Midbrain (tissue), 1 donor: ENCODE measurements around the gene LSM12.
"Not testable (repeated sequence)": the region's sequence is repeated elsewhere in the genome, so short reads cannot be mapped to it uniquely, and the experiment has no call there.

Experiments used
- DNase-seq: peaks from one replicate; lab custom pipeline; 2025; lab: John Stamatoyannopoulos, UW

Gene LSM12

DNA sequence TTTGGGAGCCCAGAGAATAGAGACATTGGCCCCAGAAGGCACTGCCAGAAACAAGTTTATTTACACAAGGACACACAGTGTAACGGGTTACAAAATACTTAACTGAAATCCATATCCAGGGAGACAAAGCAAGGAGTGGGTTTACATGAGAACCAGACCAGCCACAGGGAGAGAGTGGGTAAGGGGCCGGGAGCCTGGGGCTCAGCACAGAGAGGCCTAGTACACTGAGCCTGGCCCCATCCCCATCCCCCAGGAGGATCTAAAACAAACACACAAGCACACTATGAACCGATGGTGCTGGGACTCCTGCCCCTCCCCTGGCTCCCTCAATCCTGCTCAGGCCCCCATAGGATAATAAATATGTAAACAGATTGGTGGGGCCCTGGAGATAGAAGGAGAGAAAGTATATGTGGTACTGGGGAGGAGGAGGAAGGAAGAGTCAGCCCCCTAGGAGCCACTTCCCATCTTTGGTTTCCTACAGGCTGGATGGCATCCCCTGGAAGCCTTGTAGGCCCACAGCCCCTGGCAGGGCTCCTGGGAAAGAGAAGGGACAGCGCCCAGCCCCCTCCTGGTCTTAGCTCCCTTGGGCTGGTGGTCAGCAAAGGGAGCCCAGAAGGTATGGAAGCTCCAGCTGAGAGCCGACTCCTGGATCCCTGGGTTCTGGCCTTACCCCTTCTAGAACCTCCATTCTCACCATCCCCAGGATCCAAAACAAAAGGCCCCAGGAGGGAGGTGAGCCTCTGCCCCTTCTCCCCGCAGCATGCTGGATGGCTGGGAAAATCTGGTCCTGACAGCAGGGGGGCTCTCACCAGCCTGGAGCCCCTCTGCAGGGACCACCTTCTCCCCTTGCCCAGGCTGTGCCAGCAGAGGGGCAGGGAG lies 10.5 kb upstream of the LSM12 start:
- no peak for DNase-seq

DNA sequence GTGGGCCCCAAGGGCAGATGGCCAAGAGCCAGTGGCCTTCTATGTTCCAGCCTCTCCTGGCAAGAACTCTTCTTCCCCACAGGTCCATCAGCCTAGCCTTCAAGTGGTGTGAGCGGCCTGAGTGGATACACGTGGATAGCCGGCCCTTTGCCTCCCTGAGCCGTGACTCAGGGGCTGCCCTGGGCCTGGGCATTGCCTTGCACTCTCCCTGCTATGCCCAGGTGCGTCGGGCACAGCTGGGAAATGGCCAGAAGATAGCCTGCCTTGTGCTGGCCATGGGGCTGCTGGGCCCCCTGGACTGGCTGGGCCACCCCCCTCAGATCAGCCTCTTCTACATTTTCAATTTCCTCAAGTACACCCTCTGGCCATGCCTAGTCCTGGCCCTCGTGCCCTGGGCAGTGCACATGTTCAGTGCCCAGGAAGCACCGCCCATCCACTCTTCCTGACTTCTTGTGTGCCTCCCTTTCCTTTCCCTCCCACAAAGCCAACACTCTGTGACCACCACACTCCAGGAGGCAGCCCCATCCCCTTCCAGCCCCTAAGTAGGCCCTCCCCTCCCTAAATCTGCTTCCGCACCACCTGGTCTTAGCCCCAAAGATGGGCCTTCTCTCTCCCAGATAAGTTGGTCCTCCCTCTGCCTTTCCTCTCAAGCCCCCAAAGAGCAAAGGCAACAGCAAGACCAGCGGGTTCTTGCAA lies 9.3 kb upstream of the LSM12 start:
- DNase-seq: no peak

DNA sequence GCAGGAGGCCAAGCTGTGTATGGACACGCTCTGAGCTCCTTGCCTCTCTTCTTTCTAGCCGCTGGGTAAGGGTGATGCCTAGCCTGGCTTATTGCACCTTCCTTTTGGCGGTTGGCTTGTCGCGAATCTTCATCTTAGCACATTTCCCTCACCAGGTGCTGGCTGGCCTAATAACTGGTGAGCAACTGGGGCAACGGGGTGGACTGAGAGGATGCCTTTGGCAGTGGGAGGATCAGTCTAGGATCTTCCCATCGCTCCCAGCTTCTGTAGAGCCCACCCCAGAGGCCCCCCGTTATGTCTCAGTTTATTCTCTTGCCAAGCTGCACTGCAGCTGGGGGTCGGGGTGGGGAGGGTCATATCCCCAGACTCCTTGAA lies 8.4 kb upstream of the LSM12 start:
- no peak for DNase-seq

DNA sequence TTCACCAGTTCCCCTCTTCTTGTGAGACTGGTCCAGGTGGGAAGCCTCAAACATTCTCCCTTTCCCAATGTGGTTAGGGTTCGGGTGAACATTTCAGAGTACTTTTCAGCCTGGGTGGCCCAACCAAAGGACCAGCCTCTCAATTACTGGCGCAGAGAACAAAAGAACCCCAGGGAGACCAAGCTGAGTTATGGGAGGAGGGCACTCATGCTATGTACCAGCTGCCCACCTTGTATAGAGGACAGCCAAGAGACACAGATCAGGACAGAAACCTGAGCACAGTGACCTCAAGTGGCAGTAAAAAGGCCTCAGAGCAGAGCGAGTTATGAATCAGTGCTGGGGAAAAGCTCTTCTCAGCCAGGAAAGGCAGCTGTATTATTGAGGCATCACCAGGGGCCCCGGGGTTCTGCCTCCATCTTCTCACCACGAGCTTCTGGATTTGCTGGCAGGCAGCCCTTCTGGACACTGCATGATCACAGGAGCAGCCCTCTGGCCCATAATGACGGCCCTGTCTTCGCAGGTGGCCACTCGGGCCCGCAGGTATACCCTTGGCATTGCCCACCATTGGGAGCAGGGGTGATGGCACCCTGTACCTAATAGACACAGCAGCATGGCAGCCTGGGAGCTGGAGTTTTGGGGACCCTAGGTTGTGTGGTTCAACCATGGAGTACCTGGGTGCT lies 7.9 kb upstream of the LSM12 start:
- DNase-seq: no peak

DNA sequence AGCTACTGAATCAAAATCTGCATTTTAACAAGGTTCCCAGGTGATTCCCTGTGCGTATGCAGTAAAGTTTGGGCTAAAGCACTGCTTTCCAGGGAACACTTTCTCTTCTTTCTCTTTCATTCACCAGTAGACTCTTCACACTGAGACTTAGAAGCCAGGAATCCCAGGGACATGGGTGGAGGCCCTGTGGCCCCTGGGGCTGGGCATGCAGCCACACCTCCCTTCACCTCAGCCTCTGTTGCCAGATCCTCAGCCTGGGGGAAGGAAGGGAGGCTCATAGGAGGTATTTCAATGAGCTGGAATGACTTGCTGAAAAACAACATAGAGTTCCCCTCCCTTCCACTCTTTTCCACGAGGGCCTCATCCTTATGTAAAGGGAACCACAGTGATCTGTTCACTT lies 5.3 kb upstream of the LSM12 start:
- DNase-seq: no peak

DNA sequence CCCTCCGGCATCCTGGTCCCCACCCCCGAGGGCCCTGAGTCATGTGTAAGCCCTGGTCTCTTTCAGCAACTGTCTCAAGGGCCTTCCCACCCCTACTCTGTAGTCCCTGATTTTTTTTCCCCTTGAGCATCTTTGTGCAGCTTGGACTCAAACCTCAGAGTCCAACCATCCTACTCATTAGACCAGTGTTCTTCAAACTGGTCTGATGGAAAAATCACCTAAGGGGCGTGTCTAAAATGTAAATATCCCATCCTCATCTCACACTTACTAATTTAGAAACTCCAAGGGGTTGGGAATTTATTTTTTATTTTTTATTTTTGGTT lies 4.7 kb upstream of the LSM12 start:
- DNase-seq: no peak

DNA sequence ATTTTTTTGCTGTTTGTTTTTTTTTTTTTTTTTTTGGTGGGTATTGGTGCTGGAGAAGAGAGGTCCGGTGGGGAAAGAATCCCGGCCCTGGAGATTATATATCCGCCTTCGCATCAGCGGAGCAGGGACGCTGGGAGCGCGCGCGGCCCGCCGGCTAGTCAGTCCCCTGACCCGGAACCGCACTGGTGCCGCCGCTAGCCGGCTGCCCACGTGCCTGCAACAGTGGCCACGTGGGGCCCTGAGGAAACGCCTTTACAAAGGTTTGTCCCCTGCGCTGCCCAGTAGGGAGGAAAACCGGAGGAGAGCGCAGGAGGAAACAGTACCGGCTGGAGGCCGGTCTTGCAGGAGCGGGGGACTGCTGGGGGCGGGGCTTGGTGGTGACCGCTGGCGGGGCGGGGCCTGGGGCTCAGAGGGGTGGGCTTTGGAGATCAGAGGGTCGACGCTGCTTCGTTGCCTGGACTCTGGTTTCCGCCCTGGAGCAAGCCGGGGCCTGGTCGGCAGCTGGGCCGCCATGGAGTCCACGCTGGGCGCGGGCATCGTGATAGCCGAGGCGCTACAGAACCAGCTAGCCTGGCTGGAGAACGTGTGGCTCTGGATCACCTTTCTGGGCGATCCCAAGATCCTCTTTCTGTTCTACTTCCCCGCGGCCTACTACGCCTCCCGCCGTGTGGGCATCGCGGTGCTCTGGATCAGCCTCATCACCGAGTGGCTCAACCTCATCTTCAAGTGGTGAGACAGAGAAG lies 4.2 kb upstream of the LSM12 start, which contains the start of gene G6PC3:
TSS of gene G6PC3 (plus strand) at position 281 of the 743 bp plus-strand sequence. CDS start at position 512, 231 bp downstream.
- peak; percentile 96 for DNase-seq

DNA sequence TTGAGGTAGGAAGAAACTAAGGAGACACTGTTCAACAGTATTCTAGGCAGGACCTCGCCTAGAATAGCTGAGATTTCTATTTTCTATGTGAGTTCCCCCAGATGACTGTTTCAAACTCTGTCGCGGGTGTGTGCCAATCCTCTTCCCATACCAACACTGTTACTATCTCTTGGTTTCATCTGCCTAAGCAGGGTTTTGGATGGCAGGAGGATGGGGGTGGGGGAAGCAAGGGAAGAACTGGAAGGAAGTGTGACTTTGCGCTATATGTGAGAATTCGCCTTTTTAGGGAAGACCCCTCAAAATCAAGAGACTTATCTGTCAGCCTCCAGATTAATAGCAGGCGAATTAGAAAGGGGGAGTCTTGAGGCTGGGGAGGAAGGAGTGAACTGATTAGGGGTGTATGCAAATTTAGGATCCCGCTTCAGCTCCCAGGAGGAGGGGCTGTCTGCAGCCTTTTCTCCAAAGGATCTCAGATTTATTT lies 3.5 kb upstream of the LSM12 start:
- no peak for DNase-seq

DNA sequence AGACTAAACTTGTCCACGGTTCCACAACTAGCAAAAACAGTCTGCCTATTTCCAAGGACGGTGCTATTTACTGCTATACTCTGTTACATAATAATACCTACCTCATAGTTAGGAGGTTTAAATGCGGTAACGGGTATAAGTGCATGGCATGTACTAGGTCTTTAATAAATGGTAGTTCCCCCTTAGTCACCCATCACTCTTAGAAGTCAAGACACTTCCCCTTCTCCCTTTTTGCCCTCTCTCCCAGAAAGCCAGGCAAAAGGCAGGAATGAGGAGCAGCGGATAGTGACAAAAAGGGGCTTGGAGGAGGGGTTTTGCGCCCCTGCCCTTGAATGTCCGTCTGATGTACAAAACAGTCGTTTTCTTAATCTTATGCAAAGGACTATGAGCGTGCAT lies 1.1 kb upstream of the LSM12 start:
- DNase-seq: no peak

DNA sequence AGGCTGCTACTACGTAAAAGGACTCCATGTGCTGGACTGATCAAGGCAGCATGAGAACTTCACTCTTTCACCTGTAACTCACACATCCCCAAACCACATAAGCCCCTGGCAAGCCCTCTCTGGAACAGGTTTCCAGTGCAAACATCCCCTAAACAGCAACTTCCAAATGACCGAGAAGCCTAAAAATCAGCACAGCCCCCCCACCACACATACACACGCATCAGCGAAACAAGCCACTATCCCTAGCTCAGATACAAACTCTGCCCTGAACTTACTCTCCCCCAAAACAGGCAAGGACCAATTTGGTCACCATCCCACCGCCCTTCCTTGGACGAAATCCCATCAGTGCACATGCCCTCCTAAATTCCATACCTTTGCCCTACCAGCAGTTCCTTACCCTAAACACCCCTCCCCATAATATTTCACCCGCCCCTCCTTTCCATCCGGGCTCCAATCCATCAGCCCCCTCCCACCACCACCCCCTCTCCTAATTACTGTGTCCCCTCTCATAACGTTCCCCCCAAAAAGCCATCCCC lies 735 bp downstream of the LSM12 start:
- no peak for DNase-seq

DNA sequence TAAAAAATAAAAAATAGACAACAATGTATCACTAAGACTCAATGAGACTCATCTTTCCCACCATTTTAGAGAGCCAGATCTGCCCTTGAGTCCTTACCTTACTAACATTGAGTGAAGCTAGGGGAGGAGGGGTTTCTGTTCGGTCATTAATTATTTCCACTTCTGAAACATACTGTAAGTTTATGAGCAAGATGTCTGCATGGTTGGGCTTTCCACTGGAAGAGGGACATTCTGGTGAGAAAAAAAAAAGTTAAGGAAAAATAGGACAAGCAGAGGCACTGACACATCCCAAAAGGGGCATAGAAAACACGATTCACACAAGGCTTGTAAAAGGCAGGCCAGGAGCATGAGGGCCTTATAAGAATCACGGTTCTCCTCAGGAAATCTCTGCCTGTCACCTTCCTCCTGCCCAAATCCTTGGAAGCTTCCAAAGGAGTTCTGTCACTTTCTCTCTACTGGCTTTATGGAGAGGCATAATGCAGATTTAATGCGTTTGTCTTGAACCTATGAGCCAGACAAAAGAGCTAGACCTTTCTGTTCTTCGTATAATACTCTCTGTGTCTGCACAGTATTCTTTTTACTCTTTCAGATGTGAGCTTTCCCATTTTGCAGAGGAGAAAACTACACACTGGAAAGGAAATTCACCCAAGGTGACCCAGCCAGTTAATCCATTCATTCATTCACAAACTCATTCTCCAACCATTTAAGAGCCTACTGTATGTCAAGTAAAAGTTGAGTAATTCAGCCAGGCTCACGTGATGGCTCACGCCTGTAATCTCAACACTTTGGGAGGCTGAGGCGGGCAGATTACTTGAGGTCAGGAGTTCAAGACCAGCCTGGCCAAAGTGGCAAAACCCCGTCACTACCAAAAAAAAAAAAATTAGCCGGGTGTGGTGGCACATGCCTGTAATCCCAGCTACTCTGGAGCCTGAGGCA lies 2.5 kb downstream of the LSM12 start:
- DNase-seq: no peak

DNA sequence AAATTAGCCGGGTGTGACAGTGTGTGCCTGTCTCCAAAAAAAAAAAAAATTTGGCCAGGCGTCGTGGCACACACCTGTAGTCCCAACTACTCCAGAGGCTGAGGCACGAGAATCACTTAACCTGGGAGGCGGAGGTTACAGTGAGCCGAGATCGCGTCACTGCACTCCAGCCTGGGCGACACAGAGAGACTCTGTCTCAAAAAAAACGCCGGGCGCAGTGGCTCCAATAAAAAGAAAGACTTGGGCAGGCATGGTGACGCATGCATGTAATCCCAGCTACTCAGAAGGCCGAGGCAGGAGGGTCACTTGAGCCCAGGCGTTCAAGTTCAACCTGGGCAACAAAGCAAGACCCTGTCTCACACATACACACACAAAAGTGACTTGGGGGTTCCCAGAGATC lies 3.6 kb downstream of the LSM12 start:
- no peak for DNase-seq

DNA sequence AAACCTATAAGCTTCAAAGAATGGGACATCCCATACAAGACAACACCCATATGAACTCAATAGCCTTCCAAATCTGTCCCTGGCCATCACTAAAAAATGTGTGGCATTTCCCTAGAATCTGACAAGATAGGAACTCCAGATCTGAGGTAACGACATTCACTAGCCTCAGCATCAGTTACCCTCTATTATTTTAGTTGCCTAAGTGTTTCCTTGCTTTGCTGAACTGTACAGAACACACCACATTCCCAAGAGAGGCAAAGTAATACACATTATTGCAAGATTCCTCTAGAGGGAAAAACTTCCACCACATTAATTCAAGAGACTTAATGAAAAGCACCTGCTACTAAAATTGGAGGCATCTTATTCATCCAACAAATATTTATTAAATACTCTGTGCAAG lies 5.0 kb downstream of the LSM12 start:
- no peak for DNase-seq

DNA sequence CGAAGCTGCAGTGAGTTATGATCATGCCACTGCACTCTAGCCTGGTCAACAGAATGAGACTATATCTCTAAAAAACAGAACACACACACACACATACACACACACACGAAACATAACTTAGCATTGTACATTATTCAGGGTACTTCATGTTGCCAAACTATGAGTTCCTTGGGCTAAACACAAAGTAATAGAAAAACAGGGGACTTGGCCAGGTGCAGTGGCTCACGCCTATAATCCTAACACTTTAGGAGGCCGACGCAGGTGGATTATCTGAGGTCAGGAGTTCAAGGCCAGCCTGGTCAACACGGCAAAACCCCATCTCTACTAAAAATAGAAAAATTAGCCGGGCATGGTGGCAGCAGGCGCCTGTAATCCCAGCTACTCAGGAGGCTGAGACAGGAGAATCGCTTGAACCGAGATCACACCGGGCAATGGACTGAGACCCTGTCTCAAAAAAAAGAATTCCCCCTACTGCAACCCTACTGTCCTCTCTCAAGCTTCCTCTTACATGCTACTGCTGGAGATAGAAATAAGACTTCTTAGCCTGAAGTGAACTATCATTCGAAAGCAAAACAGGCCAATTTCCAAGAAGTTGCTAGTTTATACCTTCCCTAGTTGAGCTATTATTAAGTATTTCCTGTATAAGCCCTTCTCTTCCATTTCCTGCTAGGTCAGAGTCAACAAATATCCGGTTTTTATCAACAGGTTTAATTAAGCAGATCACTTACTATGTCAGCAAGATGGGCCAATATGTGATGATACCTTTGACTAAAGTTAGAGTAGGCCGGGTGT lies 7.2 kb downstream of the LSM12 start:
- no peak for DNase-seq

DNA sequence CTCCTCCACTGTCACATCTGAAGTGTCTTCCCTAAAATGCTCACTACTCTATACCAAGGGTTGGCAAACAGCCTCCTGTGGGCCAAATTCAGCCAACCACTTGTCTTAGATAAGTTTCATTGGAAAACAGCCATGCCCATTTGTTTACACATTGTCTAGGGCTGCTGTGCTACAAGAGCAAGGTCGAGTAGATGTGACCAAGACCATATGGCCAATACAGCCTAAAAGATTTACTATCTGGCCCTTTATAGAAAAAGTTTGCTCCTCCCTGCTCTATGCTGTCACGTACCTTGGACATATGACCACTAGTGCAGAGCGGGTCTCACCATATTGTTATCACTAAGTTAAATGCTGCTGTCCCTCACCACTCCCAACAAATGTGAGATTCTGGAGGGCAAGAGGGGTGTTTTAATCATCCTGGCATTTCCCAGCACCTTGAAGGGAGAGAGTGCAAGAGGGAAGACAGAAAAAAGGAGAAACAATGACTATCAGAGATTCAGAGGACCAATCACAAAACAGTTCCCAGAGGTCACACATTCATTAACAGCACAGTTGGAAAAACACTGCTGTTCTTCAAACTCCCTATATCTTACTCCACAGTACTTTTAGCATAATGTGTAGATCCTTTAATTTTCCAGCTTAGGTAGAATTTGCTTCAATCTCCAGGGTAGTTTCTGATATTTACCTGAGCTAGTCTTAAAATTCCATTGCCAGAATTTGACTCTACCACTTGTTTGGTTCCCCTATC lies 13.2 kb downstream of the LSM12 start:
- no peak for DNase-seq

DNA sequence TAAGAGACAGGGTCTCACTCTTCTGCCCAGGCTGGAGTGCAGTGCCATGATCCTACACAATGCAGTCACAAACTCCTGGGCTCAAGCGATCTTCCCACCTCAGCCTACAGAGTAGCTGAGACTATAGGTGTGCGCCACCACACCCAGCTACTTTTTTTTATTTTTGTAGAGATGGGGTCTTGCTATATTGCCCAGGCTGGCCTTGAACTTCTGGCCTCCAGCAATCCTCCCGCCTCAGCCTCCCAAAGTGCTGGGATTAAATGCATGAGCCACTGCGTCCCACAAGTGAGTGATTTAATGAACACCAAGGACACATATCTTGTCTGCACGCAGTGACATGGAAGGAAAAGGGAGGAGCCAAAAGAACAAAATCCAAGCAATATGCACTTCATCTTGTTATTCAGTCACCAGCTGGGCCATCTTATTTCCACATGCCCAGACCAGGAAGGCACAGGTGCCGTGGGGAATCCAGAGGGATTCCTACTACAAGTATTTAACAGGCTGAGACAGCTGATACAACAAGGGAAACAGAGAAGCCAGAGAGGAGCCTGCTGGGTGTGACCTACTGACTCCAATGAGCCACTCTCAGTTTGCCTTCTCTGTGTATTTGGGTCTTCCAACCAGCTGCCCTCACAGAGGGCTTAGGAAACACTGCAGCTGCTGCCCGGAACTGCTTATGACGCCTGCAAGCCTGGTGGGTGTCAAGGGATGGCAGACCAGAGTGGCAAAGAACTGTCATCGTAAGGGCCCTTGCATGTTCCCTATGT lies 17.0 kb downstream of the LSM12 start:
- no peak for DNase-seq

DNA sequence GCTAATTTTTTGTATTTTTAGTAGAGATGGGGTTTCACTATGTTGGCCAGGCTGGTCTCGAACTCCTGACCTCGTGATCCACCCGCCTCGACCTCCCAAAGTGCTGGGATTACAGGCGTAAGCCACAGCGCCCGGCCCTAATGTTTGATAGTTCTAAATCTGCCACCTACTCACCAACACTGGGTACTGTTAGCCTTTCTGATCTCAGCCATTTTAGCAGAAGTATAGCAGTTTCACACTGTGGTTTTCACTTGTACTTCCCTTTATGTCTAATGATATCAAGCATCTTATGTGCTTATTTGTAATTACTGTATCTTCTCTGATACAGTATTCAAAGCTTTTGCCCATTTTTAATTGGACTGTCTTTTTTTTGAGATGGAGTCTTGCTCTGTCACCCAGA lies 19.6 kb downstream of the LSM12 start:
- not testable (repeated sequence) for DNase-seq

DNA sequence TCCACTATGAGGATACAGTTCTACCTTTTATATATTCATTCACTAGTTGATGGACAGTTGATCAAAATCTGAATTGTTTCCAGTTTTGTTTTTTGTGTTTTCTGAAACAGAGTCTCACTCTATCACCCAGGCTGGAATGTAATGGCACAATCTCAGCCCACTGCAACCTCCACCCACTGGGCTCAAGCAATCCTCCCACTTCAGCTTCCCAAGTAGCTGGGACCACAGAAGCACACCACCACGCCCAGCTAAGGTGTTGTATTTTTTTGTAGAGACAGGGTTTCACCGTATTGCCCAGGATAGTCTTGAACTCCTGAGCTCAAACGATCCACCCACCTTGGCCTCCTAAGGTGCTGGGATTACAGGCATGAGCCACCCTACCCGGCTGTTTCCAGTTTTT lies 21.0 kb downstream of the LSM12 start:
- no peak for DNase-seq
